ENCODE results near the gene RBM19. TPM values are rescaled to one million over a fixed set of nuclear protein-coding genes. Genes with fewer than 3 reads are reported as not detected.

RBM19 gene
- total and polyA plus RNA-seq, 12 donors: 13.3 to 26.6 (median 16.2) TPM

DNA sequence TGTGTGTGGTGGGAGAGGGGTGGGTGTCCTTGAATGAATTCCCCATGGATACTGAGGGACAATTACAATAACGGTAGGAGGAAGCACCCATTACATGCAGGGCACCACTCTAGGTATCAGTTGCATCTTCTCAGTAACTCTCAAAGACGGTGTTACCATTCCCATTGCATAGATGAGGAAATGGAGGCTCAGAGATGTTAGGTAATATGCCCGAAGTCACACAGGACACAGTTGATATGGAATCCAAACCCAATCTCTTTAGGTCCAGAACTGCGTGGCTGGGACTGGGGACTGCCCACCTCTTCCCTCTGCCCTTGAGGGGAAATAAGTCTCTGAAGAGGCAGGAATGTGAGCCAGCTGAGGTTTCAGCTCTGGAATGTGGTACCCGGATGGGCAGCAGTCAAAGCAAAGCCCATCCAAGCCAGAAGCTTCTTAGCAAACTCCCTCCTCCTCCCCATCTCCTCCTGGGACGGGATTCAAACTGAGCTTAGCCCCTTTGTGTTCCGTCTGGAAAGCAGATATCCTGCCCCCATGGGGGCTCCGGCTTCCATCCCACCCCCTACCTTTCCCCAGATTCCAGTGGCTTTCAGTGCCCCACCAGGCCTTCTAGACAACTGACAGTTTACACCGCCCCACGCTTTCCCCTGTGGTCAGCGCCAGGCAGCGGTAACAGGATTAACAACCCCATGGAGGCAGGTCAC lies 187.5 kb downstream of the RBM19 start:
- no peaks in the 10 kb centered on the region for H3K36me3 ChIP-seq
- no peak for DNase-seq
- H3K9me3 ChIP-seq: peaks cover 0 to 2% (median 0%) of the 10 kb centered on the region in 11 donors
- WGBS, 2 donors: 23 to 25% methylated on average over 12 of the region's 12 CpGs
- no peak for TF ChIP-seq CTCF (IDR thresholded peaks at IDR 0.05)
- no peaks in the 10 kb centered on the region for H3K4me1 ChIP-seq
- intact Hi-C loops (cut with DNase I): no loop called here
- no peak overlapping the region for H3K27ac ChIP-seq
- no peak for ATAC-seq
- H3K4me3 ChIP-seq: no peak overlapping the region
- H3K27me3 ChIP-seq: peaks cover 0 to 90% (median 71%) of the 10 kb centered on the region in 7 donors

- TF ChIP-seq CTCF (IDR thresholded peaks at IDR 0.05): no peak
- ATAC-seq (no peak), DNase-seq (no peak)
- 87 to 89% methylated on average over 2 of the region's 2 CpGs for WGBS, 2 donors
- Histone ChIP-seq H3K36me3 (no peaks in the 10 kb centered on the region), H3K27me3 (peaks cover 0 to 81% (median 65%) of the 10 kb centered on the region in 7 donors), H3K4me3 (no peak overlapping the region), H3K4me1 (no peaks in the 10 kb centered on the region), H3K27ac (no peak overlapping the region), H3K9me3 (peaks cover 0 to 2% (median 0%) of the 10 kb centered on the region in 11 donors)
- intact Hi-C loops (cut with DNase I): no loop called here
Measured at GRCh38 chr12:113777751-113778150, 188.4 kb downstream of the RBM19 start.

DNA sequence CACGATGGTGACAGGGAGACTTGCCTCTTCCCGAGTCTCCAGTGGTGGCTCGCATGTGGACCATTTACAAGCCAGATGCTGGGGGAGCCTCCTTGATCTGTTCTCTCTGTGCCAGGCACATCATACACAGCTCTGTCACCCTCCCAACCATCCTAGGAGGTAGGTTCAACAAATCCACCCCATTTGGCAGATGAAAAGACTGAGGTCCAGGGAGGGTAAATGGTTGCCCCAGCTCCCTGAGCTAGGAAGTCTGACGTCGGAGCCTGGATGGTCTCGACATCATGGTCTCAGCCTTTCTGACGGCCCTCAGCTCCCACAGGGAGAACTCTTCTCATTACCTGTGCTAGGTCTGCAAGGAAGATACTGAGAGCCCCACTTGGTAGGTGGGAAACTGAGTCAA lies 189.6 kb downstream of the RBM19 start:
- WGBS, 2 donors: 85 to 86% methylated on average over 7 of the region's 7 CpGs
- no peak for ATAC-seq

GRCh38 chr12:113774526-113774925 lies 191.6 kb downstream of the RBM19 start:
- no peak for ATAC-seq
- Histone ChIP-seq H3K36me3 (no peaks in the 10 kb centered on the region), H3K4me1 (no peaks in the 10 kb centered on the region), H3K9me3 (no peaks in the 10 kb centered on the region), H3K27me3 (peaks cover 0 to 58% (median 38%) of the 10 kb centered on the region in 7 donors), H3K4me3 (no peak overlapping the region), H3K27ac (no peak overlapping the region)
- WGBS, 2 donors: 74 to 78% methylated on average over 5 of the region's 5 CpGs
- intact Hi-C loops (cut with DNase I): no loop called here
- no peak for TF ChIP-seq CTCF (IDR thresholded peaks at IDR 0.05)
- DNase-seq: no peak

More for the DNA sequence above, 189.6 kb downstream of the RBM19 start:
- no peak for TF ChIP-seq CTCF (IDR thresholded peaks at IDR 0.05)
- no peak for DNase-seq
- no peaks in the 10 kb centered on the region for H3K4me1 ChIP-seq
- H3K4me3 ChIP-seq: no peak overlapping the region
- intact Hi-C loops (cut with DNase I): no loop called here
- no peaks in the 10 kb centered on the region for H3K36me3 ChIP-seq
- peaks cover 0 to 2% (median 0%) of the 10 kb centered on the region in 11 donors for H3K9me3 ChIP-seq
- H3K27me3 ChIP-seq: peaks cover 0 to 69% (median 52%) of the 10 kb centered on the region in 7 donors
- no peak overlapping the region for H3K27ac ChIP-seq

Measured in heart right ventricle (tissue), 16 donors.